Ovary (tissue), 3 donors: Measurements from ENCODE around the gene DNHD1.

ENCODE experiments used
- EP300 ChIP-seq: sonication (generic); formaldehyde crosslinking; IDR thresholded peaks from one replicate; pipeline ENCODE4 v1.6.1; 2017; ENCODE audit warnings: antibody characterized with exemption
- TF ChIP-seq, protein P1 (sequence below), 3 donors: fragments of 450-650 bp in 2 of 3; fragments of 200-600 bp in 1 of 3; IDR thresholded peaks; one replicate each; pipeline versions ENCODE4 v1.5.1 to v1.8.0; 2016 to 2022; ENCODE audit warnings: antibody characterized with exemption in 3 of 3, mild to moderate bottlenecking in 1 of 3
- donor health status: DM: no; HTN: no; CAD: no.

DNA sequence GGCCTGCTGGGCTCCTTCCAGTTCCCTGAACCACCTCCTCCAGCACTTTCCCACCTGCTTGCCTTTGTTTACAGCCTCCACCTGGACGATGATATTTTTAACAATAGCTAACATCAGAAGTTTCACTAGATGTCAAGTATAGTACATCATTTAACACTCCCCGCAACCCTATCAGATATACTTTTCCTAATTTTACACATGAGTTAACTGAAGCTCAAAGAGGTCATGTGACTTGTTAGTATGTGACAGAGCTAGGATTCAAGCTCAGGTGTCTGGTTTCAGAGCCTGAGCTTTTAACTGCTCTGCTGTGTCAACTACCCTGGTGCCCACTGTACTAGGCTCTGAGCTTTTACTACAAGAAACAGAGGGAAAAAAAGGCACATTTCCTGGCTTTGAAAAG is 42.0 kb upstream of the DNHD1 start:
- TF ChIP-seq EP300: no peak
- TF ChIP-seq, protein P1, sequence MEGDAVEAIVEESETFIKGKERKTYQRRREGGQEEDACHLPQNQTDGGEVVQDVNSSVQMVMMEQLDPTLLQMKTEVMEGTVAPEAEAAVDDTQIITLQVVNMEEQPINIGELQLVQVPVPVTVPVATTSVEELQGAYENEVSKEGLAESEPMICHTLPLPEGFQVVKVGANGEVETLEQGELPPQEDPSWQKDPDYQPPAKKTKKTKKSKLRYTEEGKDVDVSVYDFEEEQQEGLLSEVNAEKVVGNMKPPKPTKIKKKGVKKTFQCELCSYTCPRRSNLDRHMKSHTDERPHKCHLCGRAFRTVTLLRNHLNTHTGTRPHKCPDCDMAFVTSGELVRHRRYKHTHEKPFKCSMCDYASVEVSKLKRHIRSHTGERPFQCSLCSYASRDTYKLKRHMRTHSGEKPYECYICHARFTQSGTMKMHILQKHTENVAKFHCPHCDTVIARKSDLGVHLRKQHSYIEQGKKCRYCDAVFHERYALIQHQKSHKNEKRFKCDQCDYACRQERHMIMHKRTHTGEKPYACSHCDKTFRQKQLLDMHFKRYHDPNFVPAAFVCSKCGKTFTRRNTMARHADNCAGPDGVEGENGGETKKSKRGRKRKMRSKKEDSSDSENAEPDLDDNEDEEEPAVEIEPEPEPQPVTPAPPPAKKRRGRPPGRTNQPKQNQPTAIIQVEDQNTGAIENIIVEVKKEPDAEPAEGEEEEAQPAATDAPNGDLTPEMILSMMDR (IDR thresholded peaks at IDR 0.05): no peak
